HG03108 (cell line): ENCODE results near the gene OR51F2.
"Not testable (repeated sequence)": the region's sequence is repeated elsewhere in the genome, so short reads cannot be mapped to it uniquely, and the experiment has no call there.

Experiments used
- ATAC-seq: cut with Tn5 transposase; IDR thresholded peaks from one replicate; pipeline ENCODE4 v1.9.1; 2021; ENCODE audit warnings: moderate library complexity; ENCODE audit not compliant: unreplicated experiment

The OR51F2 gene, protein sequence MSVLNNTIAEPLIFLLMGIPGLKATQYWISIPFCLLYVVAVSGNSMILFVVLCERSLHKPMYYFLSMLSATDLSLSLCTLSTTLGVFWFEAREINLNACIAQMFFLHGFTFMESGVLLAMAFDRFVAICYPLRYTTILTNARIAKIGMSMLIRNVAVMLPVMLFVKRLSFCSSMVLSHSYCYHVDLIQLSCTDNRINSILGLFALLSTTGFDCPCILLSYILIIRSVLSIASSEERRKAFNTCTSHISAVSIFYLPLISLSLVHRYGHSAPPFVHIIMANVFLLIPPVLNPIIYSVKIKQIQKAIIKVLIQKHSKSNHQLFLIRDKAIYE

DNA sequence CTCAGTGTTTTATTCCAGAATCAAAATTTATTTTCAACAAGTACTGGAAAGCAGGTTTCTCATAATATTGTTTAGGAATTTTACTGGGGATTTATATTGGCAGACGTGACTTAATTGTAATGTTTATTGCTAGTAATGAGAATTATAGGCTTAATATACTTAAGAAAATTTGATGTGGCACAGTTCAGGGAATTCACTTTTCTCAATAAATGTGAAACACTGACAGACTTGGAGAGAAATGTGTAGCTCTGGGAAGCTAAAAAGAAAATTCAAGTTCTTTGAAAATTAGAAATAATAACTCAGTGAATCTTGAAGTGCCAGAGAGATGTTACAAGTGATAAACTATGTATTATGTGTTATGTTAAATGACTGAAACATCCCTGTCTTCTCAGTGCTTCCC is at the start of gene OR51F2:
Gene OR51F2 (plus strand): TSS at position 301 of the 400 bp plus-strand sequence. CDS start 101 bp downstream, outside the sequence.
- ATAC-seq: no peak

DNA sequence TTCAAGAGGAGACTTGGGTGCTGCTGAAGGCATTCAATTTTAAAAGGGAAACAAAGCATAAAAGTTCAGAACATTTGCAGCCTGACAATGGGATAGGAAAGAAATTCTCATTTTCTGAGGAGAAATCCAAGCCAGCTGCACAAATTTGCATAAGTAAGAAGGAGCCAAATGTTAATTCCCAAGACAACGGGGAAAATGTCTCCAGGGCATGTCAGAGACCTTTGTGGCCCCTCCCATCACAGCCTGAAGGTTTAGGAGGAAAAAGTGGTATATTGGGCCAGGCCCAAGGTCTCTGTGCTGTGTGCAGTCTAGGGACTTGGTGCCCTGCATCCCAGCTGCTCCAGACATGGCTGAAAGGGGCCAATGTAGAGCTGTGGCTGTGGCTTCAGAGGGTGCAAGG is 38.7 kb upstream of the OR51F2 start:
- no peak for ATAC-seq

DNA sequence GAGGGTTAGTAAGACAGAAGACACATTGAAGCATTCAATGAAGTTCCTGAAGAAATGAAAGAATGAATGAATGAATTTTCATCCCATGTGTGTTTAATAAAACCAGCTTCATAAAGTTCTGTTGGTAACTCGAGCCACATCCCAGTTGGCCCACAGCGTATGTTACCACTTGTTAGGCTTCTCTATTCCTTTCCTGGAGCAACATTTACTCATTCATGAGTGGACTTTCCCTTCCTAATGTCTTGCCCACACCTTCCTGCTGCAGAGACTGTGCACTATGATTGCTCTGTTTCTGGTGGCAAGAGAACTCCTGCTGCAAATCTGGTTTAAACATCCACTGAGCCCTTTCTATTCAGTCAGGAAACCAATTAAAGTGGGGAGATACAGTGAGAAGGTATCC is 23.9 kb upstream of the OR51F2 start:
- ATAC-seq: no peak

DNA sequence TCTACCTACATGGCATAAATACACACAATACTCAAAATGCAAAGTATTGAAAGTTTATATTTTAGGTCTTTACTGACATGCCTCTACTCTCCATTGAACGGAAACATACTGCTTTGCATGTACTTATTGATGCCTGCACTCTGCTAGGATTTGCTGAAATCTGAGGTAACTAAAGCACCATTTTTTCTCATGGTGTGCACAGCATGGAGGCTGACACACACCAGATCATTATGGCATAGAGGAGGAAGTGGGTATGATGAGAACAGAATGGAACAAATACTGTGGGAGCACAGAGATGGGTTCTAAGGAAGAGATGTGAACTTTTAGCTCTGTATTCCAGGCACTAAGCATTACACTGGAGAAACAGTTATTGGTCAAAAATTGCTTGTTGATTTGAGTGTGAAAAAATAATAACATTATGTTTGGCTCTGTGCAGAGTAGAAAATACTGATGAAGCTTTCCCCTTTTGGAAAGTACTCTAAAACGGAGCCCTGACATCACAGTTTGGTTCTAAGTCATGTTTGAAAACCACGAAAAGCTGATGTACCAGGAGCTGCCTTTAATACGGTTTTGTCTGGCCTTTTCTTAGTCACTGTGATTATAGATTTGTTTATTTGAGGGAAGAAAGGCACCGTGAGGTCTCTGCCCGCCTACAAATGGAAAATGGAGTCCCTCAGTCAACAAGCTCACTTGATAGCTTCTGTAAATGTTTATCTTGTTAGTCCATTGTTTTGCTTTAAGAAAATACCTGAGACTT is 22.5 kb upstream of the OR51F2 start:
- no peak for ATAC-seq

DNA sequence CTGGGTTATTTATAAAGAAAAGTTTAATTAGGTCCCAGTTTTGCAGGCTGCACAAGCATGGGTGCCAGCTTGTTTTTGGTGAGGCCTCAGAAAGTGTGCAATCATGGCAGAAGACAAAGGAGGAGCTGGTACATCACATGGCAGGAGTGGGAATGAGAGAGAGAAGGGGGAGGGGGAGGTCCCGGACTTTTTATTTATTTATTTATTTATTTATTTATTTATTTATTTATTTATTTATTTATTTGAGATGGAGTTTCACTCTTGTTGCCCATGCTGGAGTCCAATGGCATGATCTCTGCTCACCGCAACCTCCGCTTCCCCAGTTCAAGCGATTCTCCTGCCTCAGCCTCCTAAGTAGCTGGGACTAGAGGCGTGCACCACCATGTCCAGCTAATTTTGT is 19.8 kb upstream of the OR51F2 start:
- not testable (repeated sequence) for ATAC-seq

DNA sequence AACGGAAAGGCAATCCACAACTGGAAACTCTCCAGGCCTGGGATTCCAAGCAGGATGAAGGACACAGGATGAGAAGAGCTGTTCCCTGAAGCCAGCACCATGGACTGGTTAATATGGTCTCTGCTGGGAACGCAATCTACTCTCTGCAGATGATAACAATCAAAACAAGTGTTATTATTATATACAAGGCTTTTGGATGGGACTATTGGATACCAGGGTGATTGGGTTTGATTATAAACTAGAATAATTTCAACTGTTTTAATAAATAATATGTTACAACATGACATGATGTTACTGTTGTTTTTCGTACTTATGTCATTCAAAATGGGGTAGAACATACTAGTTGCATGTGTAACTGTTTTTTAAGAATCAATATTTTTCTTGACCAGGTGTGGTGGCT is 16.8 kb upstream of the OR51F2 start, which contains the start of gene OR52R1:
Gene OR52R1 (minus strand): TSS at position 101 of the 400 bp plus-strand sequence. CDS start 0 bp downstream, at position 101.
- ATAC-seq: no peak

DNA sequence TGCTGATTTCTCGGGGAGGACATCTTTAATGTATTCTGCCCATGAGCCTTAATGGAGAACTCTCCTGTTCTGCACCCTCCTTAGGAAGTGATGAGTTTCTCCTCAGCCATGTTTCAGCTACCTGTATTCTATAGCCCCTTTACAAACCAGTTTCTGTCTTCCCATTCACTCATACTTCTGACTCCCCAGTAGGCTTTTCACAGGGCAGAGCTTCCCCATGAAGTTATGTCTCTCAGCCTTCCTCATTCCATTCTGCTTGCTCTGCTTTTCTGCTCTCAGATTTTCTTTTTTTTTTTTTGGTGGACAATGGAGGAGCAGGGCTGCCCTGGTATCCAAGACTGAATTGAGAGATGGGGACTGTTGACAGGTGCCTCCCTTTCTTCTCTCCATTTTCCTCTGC is 12.6 kb upstream of the OR51F2 start:
- no peak for ATAC-seq

DNA sequence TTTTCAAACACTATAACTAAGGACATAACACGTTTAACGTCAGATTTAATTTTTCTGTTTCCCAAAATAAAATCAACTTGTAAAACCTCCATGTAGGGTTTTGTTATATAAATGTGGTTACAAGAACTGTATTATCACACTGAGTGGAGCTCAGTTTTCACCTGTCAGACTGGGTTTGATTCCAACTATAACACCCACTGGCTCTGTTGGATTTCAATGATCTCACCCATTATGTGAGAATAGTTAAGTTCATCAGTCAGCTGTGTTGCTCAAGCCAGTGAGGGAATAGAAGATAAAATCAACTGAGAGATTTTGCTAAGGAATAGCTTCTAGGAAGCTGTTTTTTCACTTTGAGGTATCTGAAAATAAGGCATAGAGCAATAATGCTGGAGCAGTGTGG is 11.9 kb upstream of the OR51F2 start:
- no peak for ATAC-seq

DNA sequence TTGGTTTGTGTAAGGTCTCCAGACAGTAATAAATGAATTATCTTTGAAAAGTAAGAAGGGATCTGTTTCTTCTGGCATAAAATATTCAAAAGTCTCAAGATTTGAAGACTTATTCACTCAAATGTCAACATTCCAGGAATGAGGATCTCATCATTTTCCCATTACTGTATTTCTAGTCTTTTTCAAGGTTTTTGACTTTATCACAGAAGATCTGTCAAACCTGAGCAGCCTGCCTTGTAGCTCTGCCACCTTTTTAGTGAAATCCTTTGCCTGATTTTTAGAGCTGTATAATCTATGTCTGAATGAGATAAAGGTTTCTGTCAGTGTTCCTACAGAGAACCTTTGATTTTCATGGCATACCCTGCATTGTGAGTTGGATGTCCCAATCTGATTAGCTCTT is 4.0 kb downstream of the OR51F2 start:
- ATAC-seq: no peak

DNA sequence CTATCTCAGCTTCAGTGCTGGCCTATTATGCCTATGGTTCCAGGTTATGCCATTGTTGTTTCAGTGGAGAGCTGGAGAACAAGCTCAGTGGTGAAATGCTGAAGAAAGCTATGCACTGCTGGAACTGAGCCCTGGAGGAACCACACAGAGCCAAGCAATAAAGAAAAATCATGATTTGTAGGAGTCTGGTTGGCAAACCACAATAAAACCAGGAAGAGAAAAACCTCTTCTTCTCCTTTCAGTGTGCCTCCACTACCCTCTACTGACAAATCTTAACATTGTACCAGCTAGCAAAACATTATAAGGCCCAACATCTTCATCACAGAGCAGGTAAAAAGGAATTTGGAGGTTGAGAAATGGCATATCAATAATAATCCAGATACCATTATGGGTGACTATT is 5.3 kb downstream of the OR51F2 start:
- ATAC-seq: no peak

DNA sequence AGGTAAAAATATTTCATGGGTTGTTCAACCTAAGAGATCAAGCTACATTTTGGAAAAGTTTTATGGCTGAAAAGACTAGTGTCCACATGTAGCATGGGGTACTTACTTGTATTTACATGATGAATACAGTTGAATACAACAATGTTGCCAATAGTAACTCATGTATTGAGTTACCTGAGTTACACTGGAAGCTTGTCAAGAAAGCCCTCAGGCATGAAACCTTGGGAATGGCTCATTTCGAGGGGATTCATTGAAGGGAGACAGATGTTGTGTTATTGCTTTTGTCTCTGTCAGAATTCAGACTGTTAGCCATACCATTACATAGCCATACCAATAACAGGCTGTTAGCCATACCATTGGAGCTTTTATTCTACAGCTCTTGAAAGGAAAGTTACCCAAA is 9.2 kb downstream of the OR51F2 start:
- no peak for ATAC-seq

DNA sequence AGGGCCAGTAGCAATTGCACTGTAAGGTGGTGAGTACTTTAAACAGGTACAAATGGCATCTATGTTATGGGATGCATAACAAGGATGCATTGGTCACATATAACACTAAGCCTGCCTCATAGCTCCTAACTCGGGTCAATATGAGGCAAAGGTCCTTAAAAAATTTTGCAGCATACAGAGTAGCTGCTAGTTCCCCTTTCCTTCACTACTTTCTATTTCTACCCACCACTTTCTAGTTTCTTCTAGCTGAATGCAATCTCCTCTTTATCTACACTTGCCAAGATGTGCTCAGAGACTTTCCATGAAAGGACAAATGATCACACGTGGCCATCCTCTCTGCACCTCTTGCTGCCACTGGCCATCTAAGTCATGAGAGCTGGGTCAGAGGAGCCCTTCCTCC is 9.8 kb downstream of the OR51F2 start:
- no peak for ATAC-seq

DNA sequence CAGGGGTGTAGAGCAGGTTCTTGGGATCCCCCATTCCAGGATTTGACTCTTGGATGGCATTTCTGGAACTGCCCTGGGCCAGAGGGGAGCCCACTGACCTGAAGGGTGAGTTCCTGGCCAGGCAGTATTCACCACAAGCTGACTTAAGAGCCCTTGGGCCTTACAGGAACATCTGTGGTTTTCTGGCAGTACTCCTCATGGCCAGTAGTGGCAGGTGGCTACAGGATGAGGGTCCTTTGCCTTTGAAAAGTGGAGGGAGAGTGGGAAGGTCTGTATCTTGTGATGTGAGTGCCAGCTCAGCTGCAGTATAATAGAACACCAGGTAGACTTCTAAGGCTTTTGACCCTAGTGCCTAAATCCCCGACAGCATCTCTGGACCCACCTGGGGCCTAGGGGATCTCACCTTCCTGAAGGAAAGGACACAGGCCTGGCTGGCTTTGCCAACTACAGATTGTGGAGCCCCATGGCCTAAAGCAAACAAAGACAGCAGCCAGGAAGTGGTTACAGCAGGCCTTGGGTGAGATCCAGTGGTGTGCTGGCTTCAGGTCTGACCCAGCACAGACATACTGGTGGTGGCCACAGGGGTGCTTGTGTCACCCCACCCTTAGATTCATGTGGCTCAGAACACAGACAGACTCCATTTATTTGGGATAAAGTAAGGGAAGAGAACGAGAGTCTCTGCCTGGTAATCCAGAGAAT is 18.9 kb downstream of the OR51F2 start:
- ATAC-seq: no peak

DNA sequence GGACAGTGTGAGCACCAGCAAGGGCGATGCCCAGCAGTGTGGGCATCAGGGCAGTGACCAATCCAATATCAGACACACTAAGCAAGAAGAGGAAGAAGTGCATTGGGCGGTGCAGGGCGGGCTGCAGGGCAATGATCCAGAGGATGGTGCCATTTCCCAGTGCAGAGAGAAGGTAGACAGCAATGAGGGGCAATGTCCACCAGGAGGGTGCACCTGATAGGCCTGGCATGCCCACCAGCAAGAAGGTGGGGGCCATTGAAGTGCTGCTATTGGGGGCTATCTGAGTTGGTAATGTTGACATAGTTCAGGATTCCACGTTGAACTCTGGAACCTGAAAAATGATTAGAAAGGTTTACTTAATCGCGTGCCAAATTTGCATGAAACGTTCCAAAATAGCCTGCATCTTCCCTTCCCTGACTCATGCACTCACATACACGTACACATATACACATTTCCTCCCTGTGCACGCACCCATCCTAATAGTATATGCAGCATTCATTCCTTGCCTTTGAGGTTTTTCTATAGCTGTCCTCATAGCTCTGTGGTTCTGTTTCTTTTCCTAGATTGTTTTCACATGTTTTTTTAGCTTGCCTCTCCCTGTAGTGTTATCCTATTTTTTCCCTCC is 27.9 kb downstream of the OR51F2 start, which contains the start of gene OR51S1:
Gene OR51S1 (minus strand): TSS at position 301 of the 625 bp plus-strand sequence. CDS start 0 bp downstream, at position 301.
- ATAC-seq: no peak

DNA sequence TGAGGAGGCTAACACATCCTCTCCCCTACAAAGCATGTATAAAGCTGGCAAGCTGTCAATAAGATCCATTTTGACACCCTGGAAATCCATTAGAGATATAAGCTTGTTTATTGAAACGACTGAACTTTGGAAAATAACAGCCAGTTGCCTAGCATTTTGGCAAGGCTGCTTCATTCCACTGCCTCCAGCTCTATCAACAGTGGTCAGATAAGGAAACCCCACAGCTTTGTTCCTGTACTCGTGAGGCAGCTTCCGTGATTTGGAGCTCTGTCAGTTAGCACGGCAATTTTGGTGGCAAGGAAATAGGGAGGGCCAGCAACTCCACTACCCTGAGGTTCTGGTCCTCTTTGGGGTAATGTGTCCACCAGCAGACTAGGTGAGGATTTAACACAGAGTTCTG is 29.9 kb downstream of the OR51F2 start:
- no peak for ATAC-seq

DNA sequence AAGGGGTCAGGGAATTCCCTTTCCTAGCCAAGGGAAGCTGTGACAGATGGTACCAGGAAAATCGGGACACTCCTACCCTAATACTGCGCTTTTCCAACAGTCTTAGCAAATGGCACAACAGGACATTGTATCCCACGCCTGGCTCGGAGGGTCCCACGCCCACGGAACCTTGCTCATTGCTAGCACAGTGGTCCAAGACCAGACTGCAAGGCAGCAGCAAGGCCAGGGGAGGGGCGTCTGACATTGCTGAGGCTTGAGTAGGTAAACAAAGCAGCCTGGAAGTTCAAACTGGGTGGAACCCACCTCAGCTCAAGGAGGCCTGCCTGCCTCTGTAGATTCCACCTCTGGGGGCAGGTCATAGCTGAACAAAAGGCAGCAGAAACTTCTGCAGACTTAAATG is 33.2 kb downstream of the OR51F2 start:
- not testable (repeated sequence) for ATAC-seq

DNA sequence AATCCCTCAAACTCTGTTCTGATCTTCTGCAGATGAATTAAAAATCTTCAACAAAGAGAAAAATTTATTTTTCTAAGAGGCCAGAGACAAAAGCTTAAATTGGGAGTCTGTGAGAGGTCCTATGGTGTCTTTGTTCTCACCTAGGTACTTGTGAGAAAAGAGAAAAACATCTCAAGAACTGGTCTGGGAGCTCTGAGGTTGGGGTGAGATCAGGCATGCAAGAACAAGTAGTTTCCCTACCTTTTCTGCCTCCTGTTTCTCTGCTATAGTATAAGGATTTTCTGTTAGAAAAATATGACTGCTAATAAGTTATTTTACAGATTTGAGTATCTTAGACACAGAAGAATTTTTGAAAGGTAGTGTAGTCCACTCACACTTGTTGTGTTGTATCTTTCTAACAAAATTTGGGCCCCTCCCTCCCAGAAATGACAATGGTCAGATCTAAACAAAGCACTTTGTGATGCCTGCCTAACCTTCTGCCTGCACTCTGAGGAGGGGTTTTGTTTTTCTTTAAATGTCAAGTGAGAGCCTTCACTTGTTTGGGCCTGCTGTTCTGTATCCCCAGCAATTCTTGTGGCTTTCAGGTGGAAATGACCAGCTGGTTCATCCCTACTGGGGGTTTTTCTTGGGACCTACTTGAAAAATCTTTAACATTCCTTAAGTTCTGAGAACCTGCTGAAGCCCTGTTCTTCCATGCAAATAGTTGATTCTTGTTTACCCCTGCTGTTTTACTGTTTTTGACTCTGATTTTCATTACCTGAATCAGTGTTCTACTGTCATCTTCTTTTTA is 41.5 kb downstream of the OR51F2 start:
- no peak for ATAC-seq

DNA sequence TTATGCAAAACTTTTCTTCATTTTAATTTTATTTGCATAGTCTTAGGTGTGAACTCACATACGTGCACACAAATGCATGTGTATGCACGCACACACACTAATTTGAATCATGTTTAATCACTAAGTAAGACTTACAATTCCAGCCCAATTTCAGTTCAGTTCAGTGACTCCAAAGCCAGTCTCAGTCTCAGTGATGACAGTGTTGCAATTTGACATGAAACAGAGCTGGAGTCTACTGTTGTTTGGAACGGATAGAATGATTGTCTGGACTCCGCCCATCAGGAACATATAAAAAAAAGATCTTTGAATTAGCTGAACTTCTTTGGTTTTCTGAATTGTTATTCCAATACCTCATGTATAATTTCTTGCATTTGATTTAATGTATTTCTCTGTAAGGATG is 42.8 kb downstream of the OR51F2 start:
- ATAC-seq: no peak

DNA sequence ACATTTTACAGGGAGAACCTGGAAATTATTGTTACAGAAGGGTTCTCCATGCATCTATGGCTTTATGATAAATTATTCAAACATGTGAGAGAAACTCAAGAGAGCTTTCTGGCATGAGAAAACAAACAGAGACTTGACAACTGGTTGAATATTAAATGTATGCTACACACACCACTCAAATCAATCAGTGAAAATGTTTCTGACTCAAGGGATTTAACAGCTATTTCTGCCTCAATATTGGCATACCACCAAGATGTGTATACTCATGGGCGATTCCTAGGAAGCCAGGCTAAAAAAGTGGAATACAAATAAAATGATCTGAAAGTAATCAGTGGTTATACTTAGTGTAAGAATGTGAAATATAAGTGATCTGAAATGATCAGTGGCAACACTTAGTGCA is 44.7 kb downstream of the OR51F2 start:
- no peak for ATAC-seq
